ENCODE results near the gene DPM1. TPM values are rescaled to one million over a fixed set of nuclear protein-coding genes. Genes with fewer than 3 reads are reported as not detected.
A peak's percentile ranks its signal among the peaks of the same experiment; 100 is the strongest.
"Not testable (repeated sequence)": the region's sequence is repeated elsewhere in the genome, so short reads cannot be mapped to it uniquely, and the experiment has no call there.

DPM1 gene
- total and polyA plus RNA-seq, 5 experiments from 2014 or later, result 45.4 to 79.8 (median 65.0) TPM

- H3K27me3 Mint-ChIP-seq, result peaks cover 0 to 13% (median 0%) of the 10 kb centered on the region in 5 donors
- POLR2A ChIA-PET, result no interaction called here
- no peak overlapping the region for H3K4me3 Mint-ChIP-seq
- DNase-seq (peak in 8 of 10 donors; percentile 5 to 34 (median 19)), ATAC-seq (peak; percentile 69 to 94)
- H3K4me1 Mint-ChIP-seq, result peaks cover 0 to 3% (median 0%) of the 10 kb centered on the region in 4 donors
- no peak overlapping the region for H3K27ac Mint-ChIP-seq
- H3K9me3 Mint-ChIP-seq, result no peaks in the 10 kb centered on the region
- no peaks in the 10 kb centered on the region for H3K36me3 Mint-ChIP-seq
Measured at GRCh38 chr20:50992733-50993457, 34.6 kb upstream of the DPM1 start.

DNA sequence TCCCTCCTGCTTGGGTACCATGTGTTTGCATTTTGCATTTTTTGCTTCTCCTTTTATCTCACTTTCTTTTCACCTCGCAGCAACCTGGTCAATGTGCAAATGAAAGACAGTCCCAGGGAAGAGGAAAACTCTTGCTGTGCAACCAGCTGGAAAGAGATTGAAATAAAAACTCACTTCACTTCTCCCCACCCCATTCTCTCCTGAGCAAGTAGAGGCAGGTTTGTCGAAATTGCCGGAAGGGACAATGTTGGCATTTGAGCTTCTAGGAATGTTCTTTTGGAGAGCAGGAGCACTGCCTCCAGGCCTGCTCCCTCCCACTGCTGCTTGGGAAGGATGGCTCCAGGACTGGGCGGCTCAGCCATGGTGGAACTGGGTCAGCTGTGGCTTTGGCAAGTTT is 34.0 kb upstream of the DPM1 start:
- POLR2A ChIA-PET, result no interaction called here
- no peak overlapping the region for H3K4me3 Mint-ChIP-seq
- H3K9me3 Mint-ChIP-seq, result no peaks in the 10 kb centered on the region
- DNase-seq (no peak), ATAC-seq (no peak)
- H3K27me3 Mint-ChIP-seq, result peaks cover 0 to 19% (median 2%) of the 10 kb centered on the region in 5 donors
- peaks cover 0 to 4% (median 1%) of the 10 kb centered on the region in 4 donors for H3K4me1 Mint-ChIP-seq
- no peak overlapping the region for H3K27ac Mint-ChIP-seq
- H3K36me3 Mint-ChIP-seq, result no peaks in the 10 kb centered on the region

- peaks cover 5 to 22% (median 10%) of the 10 kb centered on the region in 5 donors for H3K27me3 Mint-ChIP-seq
- H3K4me1 Mint-ChIP-seq, result peaks cover 0 to 4% (median 1%) of the 10 kb centered on the region in 4 donors
- POLR2A ChIA-PET, result no interaction called here
Measured at GRCh38 chr20:50991076-50991475, 32.7 kb upstream of the DPM1 start.

DNA sequence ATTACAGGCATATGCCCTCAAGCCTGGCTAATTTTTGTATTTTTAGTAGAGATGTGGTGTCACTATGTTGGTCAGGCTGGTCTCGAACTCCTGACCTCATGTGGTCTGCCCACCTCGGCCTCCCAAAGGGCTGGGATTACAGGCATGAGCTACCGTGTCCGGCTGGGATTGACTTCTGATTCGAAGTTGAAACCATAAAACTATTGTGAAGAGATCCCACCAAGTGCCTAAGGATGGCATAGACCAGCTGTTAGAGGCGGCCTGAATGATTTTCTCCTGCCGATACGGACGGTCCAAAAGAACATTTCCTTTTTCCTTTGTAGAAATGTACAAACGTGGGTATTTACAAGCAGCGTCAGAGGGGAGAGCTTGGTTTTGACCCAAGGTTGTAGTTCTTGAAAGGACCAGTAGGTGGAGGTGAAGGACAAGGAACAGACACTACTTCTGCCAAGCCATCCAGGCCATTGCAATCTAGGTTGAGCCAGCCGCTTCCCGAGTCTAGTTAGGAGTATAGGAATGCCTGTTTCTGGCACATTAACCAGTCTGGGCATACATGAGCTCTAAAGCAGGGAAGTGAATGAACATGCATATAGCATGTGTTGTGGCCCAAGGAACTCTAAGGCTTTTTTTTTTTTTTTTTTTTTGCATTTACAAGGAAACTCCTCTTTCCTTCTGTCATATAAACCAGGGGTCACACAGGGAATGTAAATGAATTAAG is 29.3 kb upstream of the DPM1 start:
- Mint-ChIP-seq H3K27ac (no peak overlapping the region), H3K9me3 (no peaks in the 10 kb centered on the region), H3K4me3 (no peak overlapping the region), H3K27me3 (peaks cover 6 to 37% (median 15%) of the 10 kb centered on the region in 5 donors), H3K4me1 (peaks cover 0 to 4% (median 0%) of the 10 kb centered on the region in 4 donors), H3K36me3 (no peaks in the 10 kb centered on the region)
- ATAC-seq, result peak; percentile 81 to 95
- POLR2A ChIA-PET, result interaction anchor here (0.7 to 1.0 kb wide), 4 partner anchors 192 to 655 kb away, joined by 3 to 4 read pairs (median 3); partner anchors contain the start of gene BCAS4
- peak; percentile 28 to 81 (median 66) for DNase-seq

More at GRCh38 chr20:50991076-50991475, 32.7 kb upstream of the DPM1 start:
- no peaks in the 10 kb centered on the region for H3K9me3 Mint-ChIP-seq
- no peak overlapping the region for H3K27ac Mint-ChIP-seq
- H3K36me3 Mint-ChIP-seq, result no peaks in the 10 kb centered on the region
- DNase-seq, result no peak
- no peak for ATAC-seq
- no peak overlapping the region for H3K4me3 Mint-ChIP-seq

- POLR2A ChIA-PET, result no interaction called here
- Mint-ChIP-seq H3K27me3 (peaks cover 19 to 59% (median 33%) of the 10 kb centered on the region in 5 donors), H3K9me3 (no peaks in the 10 kb centered on the region)
Measured at GRCh38 chr20:50983321-50983720, 25.0 kb upstream of the DPM1 start.

DNA sequence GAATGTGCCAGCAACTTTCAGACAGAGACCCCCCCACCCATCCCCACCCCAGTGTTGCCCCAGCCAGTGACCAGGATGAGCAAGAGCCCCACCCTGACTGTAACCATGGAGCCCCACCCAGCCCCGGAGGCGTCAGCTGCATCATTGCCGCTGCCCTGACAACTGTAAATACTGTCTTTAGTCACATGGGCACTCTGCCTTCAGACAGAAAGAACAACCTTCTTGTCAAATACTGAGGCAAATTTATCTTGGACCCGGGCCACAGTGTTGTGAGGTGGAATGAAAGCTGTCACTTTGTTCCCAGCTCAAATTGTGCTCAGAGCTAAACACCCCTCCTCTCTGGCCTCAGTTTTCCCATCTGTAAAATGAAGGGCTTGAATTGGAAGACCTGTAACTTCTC is 24.0 kb upstream of the DPM1 start:
- no peak for ATAC-seq
- Mint-ChIP-seq H3K36me3 (no peaks in the 10 kb centered on the region), H3K4me1 (peaks cover 2 to 9% (median 7%) of the 10 kb centered on the region in 4 donors), H3K9me3 (no peaks in the 10 kb centered on the region), H3K27me3 (peaks cover 17 to 57% (median 35%) of the 10 kb centered on the region in 5 donors), H3K27ac (no peak overlapping the region), H3K4me3 (no peak overlapping the region)
- no peak for DNase-seq
- POLR2A ChIA-PET, result no interaction called here

More at GRCh38 chr20:50983321-50983720, 25.0 kb upstream of the DPM1 start:
- ATAC-seq, result no peak
- Mint-ChIP-seq H3K4me3 (no peak overlapping the region), H3K36me3 (no peaks in the 10 kb centered on the region), H3K27ac (no peak overlapping the region), H3K4me1 (peaks cover 2 to 12% (median 7%) of the 10 kb centered on the region in 4 donors)
- no peak for DNase-seq

GRCh38 chr20:50981714-50982048 is 23.3 kb upstream of the DPM1 start:
- no peaks in the 10 kb centered on the region for H3K36me3 Mint-ChIP-seq
- POLR2A ChIA-PET, result interaction anchor here (0.6 kb wide), 1 partner anchor 187 kb away, joined by 3 read pairs; the partner anchor contains the start of gene BCAS4
- ATAC-seq (no peak), DNase-seq (no peak)
- peaks cover 2 to 9% (median 7%) of the 10 kb centered on the region in 4 donors for H3K4me1 Mint-ChIP-seq
- no peaks in the 10 kb centered on the region for H3K9me3 Mint-ChIP-seq
- H3K4me3 Mint-ChIP-seq, result no peak overlapping the region
- H3K27ac Mint-ChIP-seq, result no peak overlapping the region
- H3K27me3 Mint-ChIP-seq, result peaks cover 13 to 52% (median 31%) of the 10 kb centered on the region in 5 donors

DNA sequence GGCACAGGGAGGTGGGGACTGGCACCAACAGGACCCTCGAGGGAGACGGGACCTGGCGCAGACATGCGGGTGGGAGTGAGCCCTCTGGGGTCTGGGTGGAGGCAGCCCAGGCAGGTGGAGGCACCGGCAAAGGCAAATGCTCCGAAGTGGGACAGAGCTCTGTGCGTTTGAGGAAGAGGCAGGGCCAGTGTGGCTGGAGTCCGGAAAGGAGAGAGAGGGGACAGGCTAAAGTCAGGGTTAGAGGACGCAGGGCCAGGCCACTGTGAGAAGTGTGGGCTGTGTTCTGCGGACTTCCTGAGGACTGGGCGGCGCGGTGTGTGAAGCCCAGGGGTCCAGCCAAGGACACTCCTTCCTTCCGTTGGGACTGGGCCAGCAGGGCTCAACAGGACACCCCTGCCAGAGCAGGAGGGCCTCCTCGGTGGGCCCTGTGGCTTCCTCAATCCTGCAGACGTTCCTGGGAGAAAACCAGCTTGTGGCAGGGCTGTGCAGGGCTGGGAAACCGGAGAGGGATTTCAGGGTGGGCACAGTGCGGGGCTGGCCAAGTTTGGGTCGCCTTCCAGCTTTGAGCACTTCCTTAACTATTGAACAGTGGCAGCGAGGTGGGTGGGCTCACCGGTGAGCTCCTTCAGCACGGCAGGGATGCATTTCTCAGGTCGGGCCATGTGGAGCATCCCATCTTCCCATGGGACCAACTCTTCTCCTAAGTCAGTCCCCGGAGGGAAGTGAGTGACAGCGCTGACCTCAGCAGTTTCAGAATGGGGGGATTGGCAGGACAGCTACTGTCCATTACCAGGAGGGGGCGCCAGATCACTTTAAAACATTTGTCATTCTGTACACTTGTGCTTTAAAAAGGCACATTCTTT is 22.8 kb upstream of the DPM1 start:
- peaks cover 12 to 49% (median 30%) of the 10 kb centered on the region in 5 donors for H3K27me3 Mint-ChIP-seq
- no peaks in the 10 kb centered on the region for H3K36me3 Mint-ChIP-seq
- peak; percentile 39 to 81 (median 59) for DNase-seq
- H3K27ac Mint-ChIP-seq, result peak overlapping the region in 1 of 10 donors; percentile 84
- ATAC-seq, result peak; percentile 62 to 75
- no peaks in the 10 kb centered on the region for H3K9me3 Mint-ChIP-seq
- POLR2A ChIA-PET, result interaction anchor here (0.6 kb wide), 1 partner anchor 186 kb away, joined by 3 read pairs; the partner anchor contains the start of gene BCAS4
- peaks cover 2 to 9% (median 7%) of the 10 kb centered on the region in 4 donors for H3K4me1 Mint-ChIP-seq
- H3K4me3 Mint-ChIP-seq, result peak overlapping the region in 3 of 10 donors; percentile 18 to 67 (median 32)

DNA sequence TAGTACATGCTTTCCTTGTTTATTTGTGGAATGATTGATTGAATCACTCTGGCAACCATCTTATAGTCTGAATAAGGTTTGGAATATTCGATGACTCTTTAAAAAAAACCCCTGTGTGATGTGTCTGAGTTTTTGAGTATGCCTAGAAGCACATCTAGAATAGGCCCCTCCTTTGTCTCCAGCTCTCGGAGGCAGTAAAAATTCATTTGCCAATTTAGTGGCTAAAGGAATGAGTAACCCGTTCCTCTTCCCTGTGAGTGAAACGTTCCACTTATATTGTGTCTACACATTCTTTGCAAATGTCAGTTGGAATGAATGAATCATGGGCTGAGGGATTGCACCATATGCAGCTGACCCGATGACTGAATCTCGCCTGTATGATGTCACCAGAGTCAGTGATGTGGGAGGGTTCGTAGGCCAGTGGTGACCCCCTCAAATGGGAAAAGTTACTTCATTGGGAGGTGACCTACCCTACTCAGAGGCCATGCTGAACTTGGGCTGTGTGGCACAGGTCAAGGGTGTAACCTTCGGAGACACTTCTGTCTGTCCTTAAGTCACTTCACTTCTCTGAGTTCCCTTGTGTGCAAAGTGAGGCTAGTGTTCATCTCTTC is 21.8 kb upstream of the DPM1 start:
- Mint-ChIP-seq H3K27me3 (peaks cover 12 to 53% (median 30%) of the 10 kb centered on the region in 5 donors), H3K4me1 (peaks cover 2 to 9% (median 7%) of the 10 kb centered on the region in 4 donors), H3K4me3 (no peak overlapping the region), H3K27ac (peak overlapping the region in 2 of 10 donors; percentile 37 to 84), H3K9me3 (no peaks in the 10 kb centered on the region), H3K36me3 (no peaks in the 10 kb centered on the region)
- POLR2A ChIA-PET, result no interaction called here
- no peak for ATAC-seq
- DNase-seq, result no peak

GRCh38 chr20:50978533-50978932 is 20.2 kb upstream of the DPM1 start:
- H3K4me1 Mint-ChIP-seq, H3K36me3 Mint-ChIP-seq, H3K9me3 Mint-ChIP-seq, DNase-seq, ATAC-seq, H3K4me3 Mint-ChIP-seq, POLR2A ChIA-PET: not testable (repeated sequence)
- Mint-ChIP-seq H3K27ac (peak overlapping the region in 1 of 10 donors; percentile 34), H3K27me3 (peaks cover 14 to 45% (median 30%) of the 10 kb centered on the region in 5 donors)

DNA sequence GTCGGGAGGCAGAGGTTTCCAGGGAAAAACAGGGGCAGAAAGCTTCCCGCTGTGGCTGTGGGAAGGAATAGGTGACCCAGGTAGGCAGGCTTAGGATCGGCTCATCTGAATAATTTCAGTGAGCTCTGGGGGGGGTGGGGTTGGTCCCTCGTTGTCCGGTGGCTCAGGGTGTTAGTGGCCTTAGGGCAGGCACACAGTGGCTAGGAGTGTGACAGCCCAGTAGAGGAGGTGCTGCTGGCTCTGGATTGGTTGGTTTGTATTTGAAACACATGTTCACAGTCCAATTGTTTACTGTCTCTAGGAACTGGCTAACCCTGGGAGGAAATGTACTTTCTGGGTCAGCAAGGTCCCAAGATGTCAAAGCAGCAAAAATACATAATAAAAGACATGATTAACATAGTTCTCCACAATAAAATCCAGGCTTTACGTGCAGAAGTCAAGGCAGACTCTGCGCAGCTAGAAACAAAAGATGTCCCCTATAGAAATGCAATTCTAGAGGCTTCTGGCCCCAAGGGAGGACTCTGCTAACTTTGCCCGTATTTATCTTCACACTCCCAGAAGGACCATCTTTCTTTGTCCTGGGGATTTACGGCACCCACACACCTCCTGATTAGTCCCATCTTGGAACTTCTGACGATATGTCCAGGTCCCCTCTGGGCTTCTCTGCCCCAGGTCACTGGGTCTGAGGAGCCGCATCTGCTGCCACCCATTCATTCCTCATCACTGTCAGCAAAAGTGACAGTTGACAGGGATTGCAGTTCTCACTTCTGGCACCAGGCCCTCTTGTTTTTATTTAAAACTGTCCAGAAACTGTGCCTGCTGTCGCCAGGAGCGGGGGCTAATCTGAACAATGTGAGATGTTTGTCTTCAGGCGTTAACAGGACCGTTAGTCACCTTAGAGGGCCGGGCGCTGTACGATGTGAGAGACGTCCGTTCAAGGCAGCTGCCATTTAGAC is 19.0 kb upstream of the DPM1 start:
- no peak for DNase-seq
- Mint-ChIP-seq H3K4me3 (no peak overlapping the region), H3K36me3 (no peaks in the 10 kb centered on the region), H3K27ac (no peak overlapping the region), H3K27me3 (peaks cover 11 to 36% (median 25%) of the 10 kb centered on the region in 5 donors), H3K9me3 (no peaks in the 10 kb centered on the region), H3K4me1 (peaks cover 2 to 9% (median 7%) of the 10 kb centered on the region in 4 donors)
- POLR2A ChIA-PET, result interaction anchor here (0.6 kb wide), 1 partner anchor 10 kb away, joined by 10 read pairs; no protein-coding TSS in a partner anchor
- ATAC-seq, result no peak
